GM12878 (cell line): ENCODE measurements around the gene NUDCD3. TPM values are rescaled to one million over a fixed set of nuclear protein-coding genes. Genes with fewer than 3 reads are reported as not detected.

Experiments used
- GABPA ChIP-seq: IDR thresholded peaks from 2 replicates; pipeline ENCODE4 v1.6.1; 2014; ENCODE audit warnings: antibody characterized with exemption, low read depth, mild to moderate bottlenecking, inconsistent platforms
- GATAD2B ChIP-seq: fragments of 450-650 bp; conservative IDR thresholded peaks from 2 replicates; pipeline ENCODE4 v1.6.1; 2017; ENCODE audit warnings: low read depth, mild to moderate bottlenecking, moderate library complexity
- ZNF217 ChIP-seq: fragments of 450-650 bp; IDR thresholded peaks from 2 replicates; pipeline ENCODE4 v1.6.1; 2017; ENCODE audit warnings: antibody characterized with exemption, mild to moderate bottlenecking
- polyA plus RNA-seq, 11 experiments: library from polyadenylated mRNA; depleted of rRNA in 4 of 11; unstranded in 6 of 11; stranded (reverse) in 5 of 11; fragments of >200 nt; fragmentation: Nextera tagmentation in 4 of 11; fragmentation: Illumina TruSeq in 1 of 11; extraction: Ambion mirVana in 4 of 11; extraction: Trizol in 1 of 11; gene quantifications; 1 replicate in 1 of 11; 2 replicates in 10 of 11; pipeline versions ENCODE4 v1.2.1 to v1.2.3, GENCODE V29; 2011 to 2016; ENCODE audit warnings: inconsistent platforms in 2 of 11, missing spikeins in 2 of 11, low read depth in 1 of 11
- total RNA-seq, 4 experiments: library from RNA; depleted of rRNA in 3 of 4; stranded (reverse); fragments of >200 nt in 3 of 4; fragmentation: Illumina TruSeq in 1 of 4; extraction: Trizol in 1 of 4; gene quantifications; 2 replicates each; pipeline versions ENCODE4 v1.2.1 to v1.2.3, GENCODE V29; 2013 to 2021
- TF ChIP-seq, protein P1 (sequence below): IDR thresholded peaks from 2 replicates; pipeline ENCODE4 v1.6.1; 2012; ENCODE audit warnings: improper control_type of control experiment, low read depth, low read length; ENCODE audit not compliant: insufficient replicate concordance
- TF ChIP-seq, protein P2 (sequence below): fragments of 450-650 bp; IDR thresholded peaks from 2 replicates; pipeline ENCODE4 v1.6.1; 2017; ENCODE audit warnings: mild to moderate bottlenecking, moderate library complexity

NUDCD3 gene
- total and polyA plus RNA-seq, 10 of the 15 experiments (the other 5 are each of a cell fraction or from before 2014, with no cell fraction given), result 25.0 to 89.8 (median 46.4) TPM

DNA sequence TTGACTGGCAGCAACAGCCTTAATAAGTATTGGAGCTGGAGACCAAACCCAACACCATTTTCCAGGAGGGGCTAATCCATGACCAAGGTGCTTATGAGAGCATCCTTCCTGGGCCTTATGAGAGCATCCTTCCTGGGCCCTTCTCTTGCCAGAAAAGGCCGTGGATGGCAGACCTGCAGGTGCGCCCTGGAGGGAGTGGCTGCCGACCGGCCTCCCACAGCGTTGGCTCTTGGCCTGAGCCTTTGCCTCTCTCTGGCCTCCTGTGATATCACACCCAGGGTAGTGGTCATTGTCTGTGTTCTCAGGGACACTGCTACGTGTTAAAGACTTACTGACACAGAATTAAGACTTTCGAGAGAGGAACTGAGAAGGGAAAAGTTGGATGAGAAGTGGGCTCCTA lies 22.3 kb upstream of the NUDCD3 start (continued):
- TF ChIP-seq, protein P1, sequence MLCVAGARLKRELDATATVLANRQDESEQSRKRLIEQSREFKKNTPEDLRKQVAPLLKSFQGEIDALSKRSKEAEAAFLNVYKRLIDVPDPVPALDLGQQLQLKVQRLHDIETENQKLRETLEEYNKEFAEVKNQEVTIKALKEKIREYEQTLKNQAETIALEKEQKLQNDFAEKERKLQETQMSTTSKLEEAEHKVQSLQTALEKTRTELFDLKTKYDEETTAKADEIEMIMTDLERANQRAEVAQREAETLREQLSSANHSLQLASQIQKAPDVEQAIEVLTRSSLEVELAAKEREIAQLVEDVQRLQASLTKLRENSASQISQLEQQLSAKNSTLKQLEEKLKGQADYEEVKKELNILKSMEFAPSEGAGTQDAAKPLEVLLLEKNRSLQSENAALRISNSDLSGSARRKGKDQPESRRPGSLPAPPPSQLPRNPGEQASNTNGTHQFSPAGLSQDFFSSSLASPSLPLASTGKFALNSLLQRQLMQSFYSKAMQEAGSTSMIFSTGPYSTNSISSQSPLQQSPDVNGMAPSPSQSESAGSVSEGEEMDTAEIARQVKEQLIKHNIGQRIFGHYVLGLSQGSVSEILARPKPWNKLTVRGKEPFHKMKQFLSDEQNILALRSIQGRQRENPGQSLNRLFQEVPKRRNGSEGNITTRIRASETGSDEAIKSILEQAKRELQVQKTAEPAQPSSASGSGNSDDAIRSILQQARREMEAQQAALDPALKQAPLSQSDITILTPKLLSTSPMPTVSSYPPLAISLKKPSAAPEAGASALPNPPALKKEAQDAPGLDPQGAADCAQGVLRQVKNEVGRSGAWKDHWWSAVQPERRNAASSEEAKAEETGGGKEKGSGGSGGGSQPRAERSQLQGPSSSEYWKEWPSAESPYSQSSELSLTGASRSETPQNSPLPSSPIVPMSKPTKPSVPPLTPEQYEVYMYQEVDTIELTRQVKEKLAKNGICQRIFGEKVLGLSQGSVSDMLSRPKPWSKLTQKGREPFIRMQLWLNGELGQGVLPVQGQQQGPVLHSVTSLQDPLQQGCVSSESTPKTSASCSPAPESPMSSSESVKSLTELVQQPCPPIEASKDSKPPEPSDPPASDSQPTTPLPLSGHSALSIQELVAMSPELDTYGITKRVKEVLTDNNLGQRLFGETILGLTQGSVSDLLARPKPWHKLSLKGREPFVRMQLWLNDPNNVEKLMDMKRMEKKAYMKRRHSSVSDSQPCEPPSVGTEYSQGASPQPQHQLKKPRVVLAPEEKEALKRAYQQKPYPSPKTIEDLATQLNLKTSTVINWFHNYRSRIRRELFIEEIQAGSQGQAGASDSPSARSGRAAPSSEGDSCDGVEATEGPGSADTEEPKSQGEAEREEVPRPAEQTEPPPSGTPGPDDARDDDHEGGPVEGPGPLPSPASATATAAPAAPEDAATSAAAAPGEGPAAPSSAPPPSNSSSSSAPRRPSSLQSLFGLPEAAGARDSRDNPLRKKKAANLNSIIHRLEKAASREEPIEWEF, result no peak
- TF ChIP-seq, protein P2, sequence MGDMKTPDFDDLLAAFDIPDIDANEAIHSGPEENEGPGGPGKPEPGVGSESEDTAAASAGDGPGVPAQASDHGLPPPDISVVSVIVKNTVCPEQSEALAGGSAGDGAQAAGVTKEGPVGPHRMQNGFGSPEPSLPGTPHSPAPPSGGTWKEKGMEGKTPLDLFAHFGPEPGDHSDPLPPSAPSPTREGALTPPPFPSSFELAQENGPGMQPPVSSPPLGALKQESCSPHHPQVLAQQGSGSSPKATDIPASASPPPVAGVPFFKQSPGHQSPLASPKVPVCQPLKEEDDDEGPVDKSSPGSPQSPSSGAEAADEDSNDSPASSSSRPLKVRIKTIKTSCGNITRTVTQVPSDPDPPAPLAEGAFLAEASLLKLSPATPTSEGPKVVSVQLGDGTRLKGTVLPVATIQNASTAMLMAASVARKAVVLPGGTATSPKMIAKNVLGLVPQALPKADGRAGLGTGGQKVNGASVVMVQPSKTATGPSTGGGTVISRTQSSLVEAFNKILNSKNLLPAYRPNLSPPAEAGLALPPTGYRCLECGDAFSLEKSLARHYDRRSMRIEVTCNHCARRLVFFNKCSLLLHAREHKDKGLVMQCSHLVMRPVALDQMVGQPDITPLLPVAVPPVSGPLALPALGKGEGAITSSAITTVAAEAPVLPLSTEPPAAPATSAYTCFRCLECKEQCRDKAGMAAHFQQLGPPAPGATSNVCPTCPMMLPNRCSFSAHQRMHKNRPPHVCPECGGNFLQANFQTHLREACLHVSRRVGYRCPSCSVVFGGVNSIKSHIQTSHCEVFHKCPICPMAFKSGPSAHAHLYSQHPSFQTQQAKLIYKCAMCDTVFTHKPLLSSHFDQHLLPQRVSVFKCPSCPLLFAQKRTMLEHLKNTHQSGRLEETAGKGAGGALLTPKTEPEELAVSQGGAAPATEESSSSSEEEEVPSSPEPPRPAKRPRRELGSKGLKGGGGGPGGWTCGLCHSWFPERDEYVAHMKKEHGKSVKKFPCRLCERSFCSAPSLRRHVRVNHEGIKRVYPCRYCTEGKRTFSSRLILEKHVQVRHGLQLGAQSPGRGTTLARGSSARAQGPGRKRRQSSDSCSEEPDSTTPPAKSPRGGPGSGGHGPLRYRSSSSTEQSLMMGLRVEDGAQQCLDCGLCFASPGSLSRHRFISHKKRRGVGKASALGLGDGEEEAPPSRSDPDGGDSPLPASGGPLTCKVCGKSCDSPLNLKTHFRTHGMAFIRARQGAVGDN, result no peak
- TF ChIP-seq ZNF217, result no peak
- TF ChIP-seq GABPA, result no peak
- TF ChIP-seq GATAD2B, result no peak
